HUES6 (cell line): Measurements from ENCODE around the gene EGLN3.

Source experiments
- H3K27ac ChIP-seq: 2 replicates; pipeline ENCODE4 v1.7.0; 2013; ENCODE audit warnings: low read depth, mild to moderate bottlenecking, low read length, inconsistent platforms
- H3K27me3 ChIP-seq: 2 replicates; pipeline ENCODE4 v1.6.1; 2013; ENCODE audit warnings: low read length; ENCODE audit not compliant: control insufficient read depth, insufficient read depth
- H3K36me3 ChIP-seq: 2 replicates; pipeline ENCODE4 v1.6.1; 2013; ENCODE audit warnings: low read length; ENCODE audit not compliant: control insufficient read depth, insufficient read depth
- H3K4me1 ChIP-seq: 2 replicates; pipeline ENCODE4 v1.6.1; 2013; ENCODE audit warnings: low read length; ENCODE audit not compliant: control insufficient read depth, insufficient read depth
- H3K4me3 ChIP-seq: 2 replicates; pipeline ENCODE4 v1.5.1; 2013; ENCODE audit warnings: low read depth, low read length
- H3K9ac ChIP-seq: one replicate; pipeline ENCODE4 v1.6.1; 2013; ENCODE audit warnings: mild to moderate bottlenecking, low read length
- H3K9me3 ChIP-seq: 2 replicates; pipeline ENCODE4 v1.6.1; 2013; ENCODE audit warnings: low read depth, low read length; ENCODE audit not compliant: control insufficient read depth, insufficient read depth

Gene EGLN3

DNA sequence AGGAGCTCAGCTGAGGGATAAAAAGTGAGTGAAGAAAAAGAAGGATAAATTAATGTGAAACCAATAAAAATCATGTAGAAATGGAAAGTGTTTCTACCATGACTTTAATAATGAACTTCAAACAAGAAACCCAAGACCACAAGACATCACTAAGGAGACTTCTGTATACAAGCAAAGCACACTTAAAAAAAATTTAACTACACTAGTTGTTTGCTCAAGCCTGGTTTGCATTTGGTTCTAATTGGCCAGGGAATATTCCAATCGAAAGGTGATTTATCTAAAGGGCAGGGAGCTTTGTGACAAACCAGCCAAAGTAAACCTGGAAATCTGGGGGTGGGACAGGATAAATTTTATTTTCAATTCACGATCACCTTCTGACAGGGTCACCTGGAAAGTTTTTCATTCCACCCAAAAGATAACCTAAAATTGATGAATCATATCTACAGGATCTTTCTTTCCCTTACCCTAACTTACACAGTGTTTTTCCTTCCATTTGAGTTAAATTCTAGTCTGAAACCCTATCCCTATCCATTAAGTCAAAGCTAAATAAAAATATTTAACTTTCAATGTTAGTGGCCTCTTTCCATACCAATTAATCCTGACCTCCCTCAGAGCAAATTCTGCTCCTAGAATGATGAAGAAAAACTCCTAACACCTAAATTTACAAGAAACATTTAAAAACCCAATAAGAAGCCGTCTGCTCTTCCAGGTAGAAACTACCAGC lies 2.6 kb downstream of the EGLN3 start:
- Histone ChIP-seq H3K4me3 (peak overlapping the region; percentile 84), H3K27ac (no peak overlapping the region), H3K4me1 (peaks cover 32% of the 10 kb centered on the region), H3K9ac (no peak overlapping the region), H3K27me3 (peaks cover 17% of the 10 kb centered on the region), H3K36me3 (peaks cover 5% of the 10 kb centered on the region; the same call in 1 of the 2 replicates), H3K9me3 (no peaks in the 10 kb centered on the region)

DNA sequence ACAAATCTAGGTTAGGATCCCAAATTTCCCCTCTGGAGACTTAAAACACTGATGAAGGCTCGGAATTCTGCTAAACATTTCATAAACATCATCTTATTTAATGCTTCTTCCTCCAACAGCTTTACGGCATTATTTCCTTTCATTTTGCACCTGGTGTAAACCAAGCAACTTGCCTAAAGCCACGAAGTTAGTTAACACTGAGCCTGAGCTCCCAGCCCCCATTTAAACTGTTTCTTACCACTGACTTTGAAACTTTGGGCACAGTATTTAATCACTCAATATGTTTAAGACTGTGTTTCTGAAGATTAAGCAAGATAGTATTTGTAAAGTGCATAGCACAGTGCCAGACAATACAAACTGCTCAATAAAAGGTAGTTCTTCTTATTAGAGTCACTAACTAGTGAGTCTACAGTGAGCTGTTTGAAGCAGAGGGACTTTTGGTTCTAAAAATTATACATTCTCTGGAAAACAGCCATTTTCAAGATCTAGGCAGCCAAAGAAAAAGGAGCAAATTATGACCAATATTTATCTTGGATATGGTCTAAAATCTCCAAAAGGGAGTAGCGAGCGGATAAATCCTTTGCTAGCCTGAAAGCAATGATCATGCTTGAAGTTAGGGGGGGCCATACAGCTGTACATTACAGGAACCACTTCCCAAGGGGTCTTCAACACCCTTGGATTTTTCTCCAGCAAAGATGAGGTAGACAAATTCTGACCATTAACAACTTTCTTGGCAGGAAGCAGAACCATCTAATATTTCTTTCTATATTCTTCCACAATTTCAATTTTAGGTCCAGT lies 4.0 kb downstream of the EGLN3 start:
- Histone ChIP-seq H3K4me3 (no peak overlapping the region), H3K27me3 (peaks cover 17% of the 10 kb centered on the region), H3K36me3 (peaks cover 5% of the 10 kb centered on the region; the same call in 1 of the 2 replicates), H3K9me3 (no peaks in the 10 kb centered on the region), H3K4me1 (peaks cover 38% of the 10 kb centered on the region), H3K9ac (no peak overlapping the region), H3K27ac (no peak overlapping the region)

DNA sequence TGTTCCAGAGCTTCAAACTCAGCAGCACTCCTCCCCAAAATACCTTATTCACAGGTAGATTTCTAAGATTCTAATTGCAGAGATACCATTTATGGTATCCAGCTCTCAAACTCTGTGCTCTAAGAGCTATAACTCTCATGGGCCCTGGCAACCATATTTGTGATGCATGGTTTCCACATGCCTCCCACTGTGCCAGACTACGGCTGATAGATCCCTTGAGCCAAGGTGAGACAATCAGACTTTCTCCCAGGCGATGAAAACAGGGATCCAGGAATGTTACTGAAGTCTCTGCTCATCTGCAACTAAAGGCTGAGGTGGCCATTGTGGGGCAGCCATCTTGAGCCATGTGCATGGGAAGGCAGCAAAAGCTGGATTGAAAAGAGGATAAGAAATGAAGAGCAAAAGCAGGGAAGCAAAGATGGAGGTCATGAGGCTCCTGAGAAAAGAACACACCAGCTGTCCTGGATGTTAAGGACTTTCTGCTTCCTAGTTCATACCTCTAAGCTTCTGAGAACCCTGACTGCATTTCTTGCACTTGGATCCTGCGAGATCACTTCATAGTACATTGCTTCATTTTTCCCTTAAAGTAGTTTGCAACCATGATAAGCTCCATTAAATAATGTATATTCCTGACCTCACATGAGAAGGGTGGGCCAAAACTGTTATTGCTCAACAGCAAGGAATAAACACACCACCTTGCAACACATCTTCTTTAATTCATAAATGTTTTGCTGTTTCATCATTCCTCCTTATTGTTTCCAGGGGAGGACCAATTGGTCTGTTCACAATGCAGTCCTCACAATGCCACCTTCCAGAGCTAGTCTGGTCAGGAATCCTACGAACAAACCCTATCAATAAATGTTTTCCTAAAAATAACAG lies 5.4 kb downstream of the EGLN3 start:
- Histone ChIP-seq H3K27me3 (peaks cover 16% of the 10 kb centered on the region), H3K4me1 (peaks cover 45% of the 10 kb centered on the region), H3K36me3 (peaks cover 5% of the 10 kb centered on the region; the same call in 1 of the 2 replicates), H3K9me3 (no peaks in the 10 kb centered on the region), H3K27ac (no peak overlapping the region), H3K4me3 (no peak overlapping the region), H3K9ac (no peak overlapping the region)

DNA sequence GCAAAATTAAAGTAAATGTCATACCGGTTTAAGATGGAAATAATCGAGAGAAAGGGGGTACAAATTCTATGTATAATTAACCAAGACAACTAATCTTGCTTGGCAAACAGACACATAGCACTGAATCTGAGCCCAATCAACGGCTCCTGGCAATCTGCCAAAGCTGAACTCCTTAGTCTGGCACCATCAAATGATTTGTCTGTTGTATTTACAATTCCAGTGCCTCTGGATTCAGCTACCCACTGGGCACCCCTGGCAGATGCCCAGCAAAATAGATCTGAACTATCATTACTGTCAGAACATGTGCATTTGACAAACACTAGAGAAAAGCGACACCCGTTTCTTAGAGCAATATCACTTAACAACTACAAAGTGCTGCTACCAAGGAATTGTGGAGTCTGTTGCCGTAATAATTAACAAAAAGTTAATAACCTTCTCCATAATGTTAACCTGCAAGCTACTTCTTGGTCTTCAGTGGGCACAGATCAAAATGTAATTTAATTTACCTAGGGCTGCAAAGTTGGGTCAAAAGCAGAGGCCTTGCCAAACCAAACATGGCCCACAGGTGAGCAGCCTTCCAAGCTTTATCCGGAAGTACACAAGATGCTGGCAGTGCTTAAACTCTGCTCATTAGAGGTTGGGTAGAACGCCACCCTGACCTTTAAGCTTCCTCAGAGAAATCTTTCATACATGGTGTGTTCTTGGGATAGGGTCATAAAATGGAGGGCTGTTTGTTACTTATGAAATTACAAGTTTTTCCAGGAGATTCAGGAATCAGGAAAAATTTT lies 7.6 kb downstream of the EGLN3 start:
- Histone ChIP-seq H3K9ac (no peak overlapping the region), H3K4me3 (no peak overlapping the region), H3K9me3 (no peaks in the 10 kb centered on the region), H3K27ac (no peak overlapping the region), H3K27me3 (no peaks in the 10 kb centered on the region), H3K4me1 (peaks cover 48% of the 10 kb centered on the region), H3K36me3 (peaks cover 5% of the 10 kb centered on the region; the same call in 1 of the 2 replicates)

DNA sequence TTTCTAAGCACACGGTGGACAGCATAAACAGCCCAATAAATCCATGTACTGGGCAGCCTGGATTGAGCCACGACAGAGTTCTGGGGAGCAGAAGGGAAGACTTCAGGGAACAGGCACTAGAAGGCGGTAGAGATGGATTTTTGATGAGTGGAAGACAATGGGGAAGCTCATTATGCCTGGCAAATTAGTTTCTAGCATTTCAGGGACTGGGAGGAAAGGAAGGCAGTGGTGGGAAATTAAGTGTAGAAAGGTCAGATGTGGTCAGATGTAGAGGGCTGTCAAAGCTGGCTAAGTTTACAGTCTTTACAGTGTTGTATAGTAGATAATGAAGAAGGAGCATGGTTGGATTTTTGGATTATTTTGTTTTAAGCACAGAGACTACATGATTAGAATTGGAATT lies 9.2 kb downstream of the EGLN3 start:
- Histone ChIP-seq H3K27me3 (no peaks in the 10 kb centered on the region), H3K27ac (no peak overlapping the region), H3K4me1 (peaks cover 60% of the 10 kb centered on the region), H3K36me3 (peaks cover 5% of the 10 kb centered on the region; the same call in 1 of the 2 replicates), H3K4me3 (no peak overlapping the region), H3K9me3 (no peaks in the 10 kb centered on the region), H3K9ac (no peak overlapping the region)

DNA sequence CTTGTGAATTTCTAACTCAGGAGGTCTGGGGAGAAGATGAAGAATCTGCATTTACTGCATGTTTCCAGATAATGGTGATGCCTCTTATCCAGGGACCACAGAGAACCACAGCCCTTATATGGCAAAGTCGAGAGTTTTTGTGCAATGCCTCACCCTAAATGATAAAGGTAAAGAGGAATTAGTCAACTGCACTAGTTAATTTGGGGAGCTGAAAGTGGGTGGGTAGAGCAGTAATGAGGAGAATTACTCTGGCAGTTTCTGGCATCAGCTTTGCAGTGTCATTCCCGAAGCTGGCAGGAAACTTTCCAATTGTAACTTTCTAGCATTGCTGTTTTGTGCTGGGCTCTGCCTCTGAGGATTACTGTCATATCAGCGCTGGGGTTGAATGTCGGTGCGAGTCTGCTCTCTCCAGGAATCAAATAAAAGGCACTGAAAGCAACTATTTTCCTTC lies 10.3 kb downstream of the EGLN3 start:
- Histone ChIP-seq H3K27me3 (no peaks in the 10 kb centered on the region), H3K9ac (no peak overlapping the region), H3K4me1 (peaks cover 67% of the 10 kb centered on the region), H3K36me3 (peaks cover 2% of the 10 kb centered on the region; the same call in 1 of the 2 replicates), H3K27ac (0 out of 2 replicates have a peak overlapping the region, but pooled peaks have one; percentile 32), H3K9me3 (no peaks in the 10 kb centered on the region), H3K4me3 (no peak overlapping the region)

DNA sequence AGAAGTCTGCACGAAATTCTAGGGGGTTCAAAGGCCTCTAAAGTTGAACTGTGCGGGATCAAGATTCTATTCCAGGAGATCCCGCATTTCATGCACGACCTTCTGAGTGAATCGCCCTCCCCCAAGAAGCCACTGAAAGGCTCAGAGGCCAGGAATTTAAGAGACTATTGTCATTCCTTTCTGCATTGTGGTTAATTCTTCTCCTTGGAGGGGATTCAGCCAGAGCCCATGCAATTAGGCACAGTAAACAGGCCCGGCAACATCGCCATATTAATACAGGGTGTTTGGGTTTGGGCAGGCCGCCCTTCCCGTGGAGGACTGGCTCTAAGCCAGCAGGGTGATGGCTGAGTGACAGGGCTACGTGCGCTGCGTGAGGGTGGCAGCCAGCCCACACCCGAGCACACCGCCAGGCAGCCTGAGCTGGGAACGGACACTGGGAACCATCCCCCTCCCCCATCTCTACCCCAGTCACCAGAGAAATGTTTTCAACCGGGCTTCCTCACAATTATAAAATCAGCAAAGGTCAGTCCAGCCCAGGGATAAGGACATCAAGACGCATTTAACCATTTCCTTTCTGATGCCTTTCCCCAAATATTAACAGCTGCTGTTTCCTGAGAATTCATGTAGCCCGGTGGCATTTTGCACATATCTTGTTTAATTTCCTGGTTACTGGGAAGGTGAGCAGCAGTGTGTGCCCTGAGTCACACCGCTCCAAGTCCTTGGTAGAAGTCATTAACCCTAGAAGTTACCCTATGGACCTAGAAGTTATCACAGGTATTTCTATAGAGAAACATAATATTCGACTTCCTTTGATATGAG lies 12.5 kb downstream of the EGLN3 start:
- Histone ChIP-seq H3K36me3 (no peaks in the 10 kb centered on the region), H3K9ac (peak overlapping the region; percentile 53), H3K27me3 (no peaks in the 10 kb centered on the region), H3K4me1 (peaks cover 76% of the 10 kb centered on the region), H3K4me3 (peak overlapping the region; percentile 46), H3K9me3 (no peaks in the 10 kb centered on the region), H3K27ac (peak overlapping the region; percentile 82)

DNA sequence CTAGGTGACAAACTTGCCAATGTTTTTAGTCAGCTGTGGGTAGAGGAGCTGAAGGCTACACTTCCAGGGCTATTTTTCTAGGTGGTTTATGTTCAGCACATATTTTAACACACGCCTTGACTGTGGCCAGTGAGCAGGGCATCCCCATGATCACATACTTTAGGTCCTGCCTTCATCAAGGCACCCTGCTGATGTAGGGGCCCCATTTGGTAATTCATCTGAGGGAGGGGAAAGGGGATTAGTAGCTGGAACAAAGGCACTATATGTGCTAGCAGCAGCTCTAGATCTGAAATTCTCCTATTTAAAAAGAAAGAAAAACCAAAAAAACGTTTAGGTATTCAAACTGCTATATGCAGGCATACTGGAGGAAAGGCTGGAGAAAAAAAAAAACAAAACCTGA lies 14.5 kb downstream of the EGLN3 start:
- H3K27ac ChIP-seq = no peak overlapping the region
- no peak overlapping the region for H3K4me3 ChIP-seq
- peaks cover 83% of the 10 kb centered on the region for H3K4me1 ChIP-seq
- H3K27me3 ChIP-seq = no peaks in the 10 kb centered on the region
- H3K36me3 ChIP-seq = no peaks in the 10 kb centered on the region
- H3K9ac ChIP-seq = no peak overlapping the region
- H3K9me3 ChIP-seq = no peaks in the 10 kb centered on the region

DNA sequence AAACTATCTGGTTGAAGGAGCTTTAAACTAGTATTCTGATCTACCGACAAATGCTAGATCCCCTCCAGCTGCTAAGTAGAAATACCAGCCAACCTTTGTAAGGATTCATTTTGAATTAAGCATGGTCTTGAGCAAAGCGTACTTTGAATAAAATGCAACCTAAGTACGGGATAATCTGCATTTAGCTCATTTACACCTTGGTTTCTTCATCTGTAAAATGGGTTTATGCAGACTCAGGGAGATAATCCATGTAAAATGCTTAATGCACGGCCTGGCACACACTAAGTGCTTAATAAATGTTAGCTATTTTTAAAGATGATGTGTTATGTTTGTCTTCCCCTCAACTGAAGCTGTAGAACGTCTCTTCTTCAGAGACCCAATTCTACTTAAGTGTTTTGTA lies 15.9 kb downstream of the EGLN3 start:
- no peaks in the 10 kb centered on the region for H3K9me3 ChIP-seq
- no peak overlapping the region for H3K27ac ChIP-seq
- peaks cover 6% of the 10 kb centered on the region; the same call in 1 of the 2 replicates for H3K36me3 ChIP-seq
- H3K4me3 ChIP-seq = no peak overlapping the region
- no peaks in the 10 kb centered on the region for H3K27me3 ChIP-seq
- no peak overlapping the region for H3K9ac ChIP-seq
- H3K4me1 ChIP-seq = peaks cover 75% of the 10 kb centered on the region
